ENCODE measurements around the gene COASY.
A peak's percentile ranks its signal among the peaks of the same experiment; 100 is the strongest.

The COASY gene

DNA sequence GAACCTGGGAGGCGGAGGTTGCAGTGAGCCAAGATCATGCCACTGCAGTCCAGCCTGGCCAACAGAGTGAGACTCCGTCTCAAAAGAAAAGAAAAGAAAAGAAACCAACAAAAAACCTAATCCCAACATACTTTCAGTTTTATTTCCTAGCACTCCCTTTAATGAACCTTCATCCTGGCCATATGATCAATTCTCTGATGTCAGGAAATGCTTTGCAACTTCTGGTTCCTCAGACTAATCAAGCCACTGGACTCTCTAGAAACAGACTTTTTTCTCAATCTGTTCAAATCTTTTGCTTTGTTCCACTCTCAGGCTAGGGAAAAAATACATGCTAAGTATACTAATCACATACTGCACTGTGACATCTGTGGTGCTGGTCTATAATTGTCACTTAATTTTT, 28.9 kb downstream of the COASY start:
- peak overlapping the region; percentile 28; the same call in 1 of the 2 replicates for H3K27ac ChIP-seq
- no peak for DNase-seq (ENCODE audit: low spot score)
- ChIA-PET CTCF (no interaction called here), POLR2A (ENCODE audit: low non-redundant PET) (no interaction called here)
- TF ChIP-seq, protein P1, sequence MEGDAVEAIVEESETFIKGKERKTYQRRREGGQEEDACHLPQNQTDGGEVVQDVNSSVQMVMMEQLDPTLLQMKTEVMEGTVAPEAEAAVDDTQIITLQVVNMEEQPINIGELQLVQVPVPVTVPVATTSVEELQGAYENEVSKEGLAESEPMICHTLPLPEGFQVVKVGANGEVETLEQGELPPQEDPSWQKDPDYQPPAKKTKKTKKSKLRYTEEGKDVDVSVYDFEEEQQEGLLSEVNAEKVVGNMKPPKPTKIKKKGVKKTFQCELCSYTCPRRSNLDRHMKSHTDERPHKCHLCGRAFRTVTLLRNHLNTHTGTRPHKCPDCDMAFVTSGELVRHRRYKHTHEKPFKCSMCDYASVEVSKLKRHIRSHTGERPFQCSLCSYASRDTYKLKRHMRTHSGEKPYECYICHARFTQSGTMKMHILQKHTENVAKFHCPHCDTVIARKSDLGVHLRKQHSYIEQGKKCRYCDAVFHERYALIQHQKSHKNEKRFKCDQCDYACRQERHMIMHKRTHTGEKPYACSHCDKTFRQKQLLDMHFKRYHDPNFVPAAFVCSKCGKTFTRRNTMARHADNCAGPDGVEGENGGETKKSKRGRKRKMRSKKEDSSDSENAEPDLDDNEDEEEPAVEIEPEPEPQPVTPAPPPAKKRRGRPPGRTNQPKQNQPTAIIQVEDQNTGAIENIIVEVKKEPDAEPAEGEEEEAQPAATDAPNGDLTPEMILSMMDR (conservative IDR thresholded peaks at IDR 0.05; ENCODE audit: low read depth): no peak

DNA sequence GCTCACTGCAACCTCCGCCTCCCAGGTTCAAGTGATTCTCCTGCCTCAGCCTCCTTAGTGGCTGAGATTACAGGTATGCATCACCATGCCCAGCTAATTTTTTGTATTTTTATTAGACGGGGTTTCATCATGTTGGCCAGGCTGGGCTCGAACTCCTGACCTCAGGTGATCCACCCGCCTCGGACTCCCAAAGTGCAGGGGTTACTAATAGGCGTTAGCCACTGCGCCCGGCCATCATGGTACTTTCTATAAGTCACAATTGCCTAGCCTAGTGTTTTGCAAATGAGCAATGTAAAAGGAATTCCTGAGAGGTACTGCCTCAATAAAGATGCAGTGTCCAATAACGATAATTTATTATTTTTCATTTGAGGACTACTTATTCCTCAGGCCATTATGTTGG, 29.5 kb downstream of the COASY start:
- H3K27ac ChIP-seq: 0 out of 2 replicates have a peak overlapping the region, but pooled peaks have one; percentile 22
- POLR2A ChIA-PET (ENCODE audit: low non-redundant PET): no interaction called here
- CTCF ChIA-PET: no interaction called here
- peak; percentile 15 for DNase-seq (ENCODE audit: low spot score)
- TF ChIP-seq, protein P1 (conservative IDR thresholded peaks at IDR 0.05; ENCODE audit: low read depth): no peak

DNA sequence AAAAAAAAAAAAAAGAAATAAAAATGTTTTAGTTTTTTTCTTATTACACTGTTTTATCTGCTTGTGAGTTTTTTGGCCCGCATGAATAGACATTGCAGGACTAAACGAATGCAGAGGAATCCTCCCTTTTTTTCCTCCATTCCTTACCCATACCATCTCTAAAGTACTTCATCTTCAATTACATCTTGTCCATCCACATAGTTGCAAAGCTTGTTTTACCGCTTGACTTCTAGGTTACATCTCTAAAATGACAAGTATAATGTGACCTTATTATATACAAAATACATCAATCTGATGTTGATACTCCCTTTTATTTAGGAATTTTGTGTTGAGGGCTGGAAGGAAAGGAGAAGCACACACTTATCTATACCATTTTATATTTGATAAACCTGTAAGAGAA, 34.4 kb downstream of the COASY start:
- TF ChIP-seq, protein P1 (conservative IDR thresholded peaks at IDR 0.05; ENCODE audit: low read depth): no peak
- no peak overlapping the region for H3K27ac ChIP-seq
- CTCF ChIA-PET: no interaction called here
- no peak for DNase-seq (ENCODE audit: low spot score)
- POLR2A ChIA-PET (ENCODE audit: low non-redundant PET): no interaction called here

DNA sequence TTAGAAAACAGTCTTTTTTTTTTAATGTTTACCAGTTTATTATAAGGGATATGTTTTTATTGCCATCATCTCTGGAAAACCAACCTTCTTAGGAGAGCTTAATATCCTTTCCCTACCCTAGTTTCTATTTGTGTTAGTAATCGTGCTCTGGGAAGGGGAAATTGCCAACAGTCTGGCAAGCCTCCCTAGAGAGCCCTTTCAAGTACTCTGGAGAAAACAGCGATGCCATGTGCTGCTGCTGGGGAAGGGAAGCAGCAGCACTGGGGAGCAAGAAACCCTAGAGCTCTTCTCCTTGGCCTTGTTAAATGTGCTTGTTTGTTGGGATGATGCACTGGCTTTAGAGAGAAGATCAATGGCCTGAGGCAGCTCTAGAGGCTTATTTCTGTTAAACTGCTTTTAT, 37.0 kb downstream of the COASY start:
- POLR2A ChIA-PET (ENCODE audit: low non-redundant PET): interaction anchor here (0.5 kb wide), 1 partner anchor 613 kb away, joined by 3 read pairs; no protein-coding TSS in a partner anchor
- TF ChIP-seq, protein P1 (conservative IDR thresholded peaks at IDR 0.05; ENCODE audit: low read depth): no peak

DNA sequence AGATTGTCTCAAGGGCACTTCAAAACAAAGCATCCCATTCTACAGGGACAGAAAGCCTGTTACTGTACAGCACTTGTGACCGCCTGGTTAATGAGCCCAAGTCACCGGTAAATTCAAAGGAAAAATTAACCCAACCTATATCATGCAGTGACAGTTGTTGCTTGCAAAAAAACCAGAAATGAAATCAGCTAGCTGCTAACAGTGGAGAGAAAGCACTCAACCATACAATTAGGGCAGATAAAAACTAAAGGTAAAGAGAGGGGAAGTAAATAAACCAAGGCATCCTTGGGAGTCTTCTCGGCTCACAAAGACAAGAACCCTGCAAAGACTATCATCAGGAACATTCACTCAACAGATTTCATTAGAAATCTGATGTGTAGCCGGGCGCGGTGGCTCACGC, 41.4 kb downstream of the COASY start:
- no peak overlapping the region for H3K27ac ChIP-seq
- ChIA-PET POLR2A (ENCODE audit: low non-redundant PET) (no interaction called here), CTCF (no interaction called here)
- TF ChIP-seq, protein P1 (conservative IDR thresholded peaks at IDR 0.05; ENCODE audit: low read depth): no peak
- no peak for DNase-seq (ENCODE audit: low spot score)

More for the DNA sequence above, 37.0 kb downstream of the COASY start:
- DNase-seq (ENCODE audit: low spot score): no peak
- CTCF ChIA-PET: interaction anchor here (1.5 kb wide), 1 partner anchor 9 kb away, joined by 4 read pairs; no protein-coding TSS in a partner anchor
- no peak overlapping the region for H3K27ac ChIP-seq

DNA sequence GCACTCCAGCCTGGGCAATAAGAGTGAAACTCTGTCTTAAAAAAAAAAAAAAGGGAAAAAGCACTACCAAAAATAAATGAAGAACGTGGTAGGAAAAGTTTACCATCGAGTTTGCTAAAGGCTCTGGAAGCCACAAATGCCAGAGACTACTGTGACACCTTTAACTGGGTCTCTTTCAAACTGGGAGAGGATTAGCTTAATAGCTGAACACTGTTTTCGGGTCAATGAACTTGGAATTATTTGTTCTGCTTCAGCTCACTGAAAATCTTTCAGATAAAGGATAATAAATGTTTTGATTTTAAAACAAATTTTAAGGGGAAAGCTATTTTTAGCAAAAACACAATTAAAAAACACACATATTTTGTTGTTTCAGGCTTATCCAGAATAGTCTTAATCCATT, 45.8 kb downstream of the COASY start:
- CTCF ChIA-PET: interaction anchor here (0.8 to 2.4 kb wide), 5 partner anchors 9 to 78 kb away, joined by 3 to 16 read pairs (median 7); no protein-coding TSS in a partner anchor
- POLR2A ChIA-PET (ENCODE audit: low non-redundant PET): interaction anchor here (2.3 kb wide), 1 partner anchor 30 kb away, joined by 6 read pairs; the partner anchor contains the start of gene PSMC3IP
- DNase-seq (ENCODE audit: low spot score): no peak
- TF ChIP-seq, protein P1 (conservative IDR thresholded peaks at IDR 0.05; ENCODE audit: low read depth): no peak
- peak overlapping the region; percentile 37; the same call in 1 of the 2 replicates for H3K27ac ChIP-seq
